Medulla oblongata (tissue), 1 donor: ENCODE data around the gene CD44.

Experiments
- DNase-seq: peaks from one replicate; pipeline ENCODE4 v3.0.0-alpha.2; 2015; ENCODE audit errors: extremely low spot score

Gene CD44

GRCh38 chr11:35237860-35238715, 99.1 kb downstream of the CD44 start:
- DNase-seq: peak; percentile 71

GRCh38 chr11:35238882-35239281, 99.9 kb downstream of the CD44 start:
- DNase-seq: no peak

GRCh38 chr11:35239471-35240075, 100.6 kb downstream of the CD44 start:
- DNase-seq: no peak

- DNase-seq: no peak
These were observed 102.1 kb downstream of the CD44 start for GRCh38 chr11:35241083-35241482.

GRCh38 chr11:35241531-35241930, 102.6 kb downstream of the CD44 start:
- no peak for DNase-seq

- no peak for DNase-seq
These were observed 103.7 kb downstream of the CD44 start for GRCh38 chr11:35242412-35243242.

- DNase-seq: no peak
These were observed 104.8 kb downstream of the CD44 start for GRCh38 chr11:35243774-35244173.

- no peak for DNase-seq
These were observed 106.1 kb downstream of the CD44 start for GRCh38 chr11:35245056-35245455.

GRCh38 chr11:35245786-35246185, 106.8 kb downstream of the CD44 start:
- DNase-seq: no peak

GRCh38 chr11:35246745-35247144, 107.8 kb downstream of the CD44 start:
- DNase-seq: peak; percentile 35

- no peak for DNase-seq
These were observed 108.5 kb downstream of the CD44 start for GRCh38 chr11:35247428-35247827.

- DNase-seq: no peak
These were observed 108.9 kb downstream of the CD44 start for GRCh38 chr11:35247863-35248262.

- DNase-seq: no peak
These were observed 109.8 kb downstream of the CD44 start for GRCh38 chr11:35248558-35249323.

- no peak for DNase-seq
These were observed 111.2 kb downstream of the CD44 start for GRCh38 chr11:35250192-35250591.

- DNase-seq: no peak
These were observed 111.7 kb downstream of the CD44 start for GRCh38 chr11:35250621-35251020.

- DNase-seq: no peak
These were observed 114.3 kb downstream of the CD44 start for GRCh38 chr11:35253237-35253636.

- DNase-seq: no peak
These were observed 116.5 kb downstream of the CD44 start for GRCh38 chr11:35255514-35255913.

GRCh38 chr11:35256296-35256695, 117.3 kb downstream of the CD44 start:
- no peak for DNase-seq

- DNase-seq: no peak
These were observed 118.3 kb downstream of the CD44 start for GRCh38 chr11:35257281-35257680.

- no peak for DNase-seq
These were observed 120.6 kb downstream of the CD44 start for GRCh38 chr11:35259529-35259928.

GRCh38 chr11:35260342-35260985, 121.5 kb downstream of the CD44 start:
- DNase-seq: no peak
